ENCODE measurements around the gene PDIK1L. TPM values are rescaled to one million over a fixed set of nuclear protein-coding genes. Genes with fewer than 3 reads are reported as not detected.

PDIK1L gene
- total RNA-seq, 2 experiments from 2014 or later = 12.9 to 17.2 TPM

GRCh38 chr1:26069941-26070295 lies 41.7 kb upstream of the PDIK1L start:
- Histone ChIP-seq H4K20me1 (ENCODE audit: insufficient read depth, low read length) (no peaks in the 10 kb centered on the region), H3K36me3 (ENCODE audit: insufficient read depth, low read length) (no peaks in the 10 kb centered on the region), H3K4me1 (ENCODE audit: insufficient read depth, low read length, poor library complexity, severe bottlenecking) (no peaks in the 10 kb centered on the region), H3K9me3 (ENCODE audit: low read length) (no peaks in the 10 kb centered on the region), H3K79me2 (ENCODE audit: insufficient read depth, low read depth, low read length) (no peaks in the 10 kb centered on the region), H3K9me2 (ENCODE audit: insufficient read depth, low read length) (no peaks in the 10 kb centered on the region), H3K4me2 (ENCODE audit: low read length) (no peak overlapping the region), H2AFZ (ENCODE audit: low read length) (no peak overlapping the region), H3K27ac (ENCODE audit: low read depth, low read length, poor library complexity, severe bottlenecking) (no peak overlapping the region), H3K4me3 (ENCODE audit: low read depth, low read length, poor library complexity, severe bottlenecking) (no peak overlapping the region)
- TF ChIP-seq EZH2phosphoT487 (IDR thresholded peaks at IDR 0.05; ENCODE audit: borderline replicate concordance, low read depth, low read length) = no peak
- TF ChIP-seq CTCF (conservative IDR thresholded peaks at IDR 0.05; ENCODE audit: low read length) = no peak
- DNase-seq (ENCODE audit: low spot score) = no peak
- intact Hi-C loops (cut with micrococcal nuclease; ENCODE audit: unreplicated experiment) = no loop called here
- CTCF ChIA-PET (ENCODE audit: unreplicated experiment) = no interaction called here
- POLR2A ChIA-PET = no interaction called here
- BruUV-seq (replicated peaks) = no TSS peak

- intact Hi-C loops (cut with micrococcal nuclease; ENCODE audit: unreplicated experiment) = no loop called here
- no peaks in the 10 kb centered on the region for H3K9me2 ChIP-seq (ENCODE audit: insufficient read depth, low read length)
- H3K27ac ChIP-seq (ENCODE audit: low read depth, low read length, poor library complexity, severe bottlenecking) = no peak overlapping the region
- no peak overlapping the region for H2AFZ ChIP-seq (ENCODE audit: low read length)
- H3K79me2 ChIP-seq (ENCODE audit: insufficient read depth, low read depth, low read length) = no peaks in the 10 kb centered on the region
- BruUV-seq (replicated peaks) = no TSS peak
- ChIA-PET CTCF (ENCODE audit: unreplicated experiment) (no interaction called here), POLR2A (interaction anchor here (0.5 to 0.6 kb wide), 3 partner anchors 23 to 1751 kb away, joined by 3 to 4 read pairs (median 4); partner anchors contain the start of gene GRHL3)
- H3K4me1 ChIP-seq (ENCODE audit: insufficient read depth, low read length, poor library complexity, severe bottlenecking) = no peaks in the 10 kb centered on the region
- no peaks in the 10 kb centered on the region for H3K36me3 ChIP-seq (ENCODE audit: insufficient read depth, low read length)
- H3K4me3 ChIP-seq (ENCODE audit: low read depth, low read length, poor library complexity, severe bottlenecking) = no peak overlapping the region
- no peak overlapping the region for H3K4me2 ChIP-seq (ENCODE audit: low read length)
- no peak for TF ChIP-seq EZH2phosphoT487 (IDR thresholded peaks at IDR 0.05; ENCODE audit: borderline replicate concordance, low read depth, low read length)
- DNase-seq (ENCODE audit: low spot score) = no peak
- H3K9me3 ChIP-seq (ENCODE audit: low read length) = no peaks in the 10 kb centered on the region
- H4K20me1 ChIP-seq (ENCODE audit: insufficient read depth, low read length) = no peaks in the 10 kb centered on the region
These were observed 41.2 kb upstream of the PDIK1L start for GRCh38 chr1:26070296-26070962.

GRCh38 chr1:26070963-26071342 lies 40.7 kb upstream of the PDIK1L start:
- CTCF ChIA-PET (ENCODE audit: unreplicated experiment) = no interaction called here

More at GRCh38 chr1:26070963-26071342, 40.7 kb upstream of the PDIK1L start:
- POLR2A ChIA-PET = interaction anchor here (0.6 kb wide), 1 partner anchor 23 kb away, joined by 4 read pairs; no protein-coding TSS in a partner anchor
- H3K4me1 ChIP-seq (ENCODE audit: insufficient read depth, low read length, poor library complexity, severe bottlenecking) = no peaks in the 10 kb centered on the region
- H3K4me3 ChIP-seq (ENCODE audit: low read depth, low read length, poor library complexity, severe bottlenecking) = no peak overlapping the region
- H4K20me1 ChIP-seq (ENCODE audit: insufficient read depth, low read length) = no peaks in the 10 kb centered on the region
- no peak overlapping the region for H3K27ac ChIP-seq (ENCODE audit: low read depth, low read length, poor library complexity, severe bottlenecking)
- H3K9me2 ChIP-seq (ENCODE audit: insufficient read depth, low read length) = no peaks in the 10 kb centered on the region
- H3K4me2 ChIP-seq (ENCODE audit: low read length) = no peak overlapping the region
- no TSS peak for BruUV-seq (replicated peaks)
- H3K79me2 ChIP-seq (ENCODE audit: insufficient read depth, low read depth, low read length) = no peaks in the 10 kb centered on the region
- H3K9me3 ChIP-seq (ENCODE audit: low read length) = no peaks in the 10 kb centered on the region
- DNase-seq (ENCODE audit: low spot score) = no peak
- intact Hi-C loops (cut with micrococcal nuclease; ENCODE audit: unreplicated experiment) = no loop called here
- H2AFZ ChIP-seq (ENCODE audit: low read length) = no peak overlapping the region
- H3K36me3 ChIP-seq (ENCODE audit: insufficient read depth, low read length) = no peaks in the 10 kb centered on the region
- TF ChIP-seq CTCF (conservative IDR thresholded peaks at IDR 0.05; ENCODE audit: low read length) (no peak), EZH2phosphoT487 (IDR thresholded peaks at IDR 0.05; ENCODE audit: borderline replicate concordance, low read depth, low read length) (no peak)

Data from OCI-LY7 (cell line).